ENCODE results near the gene KRT84.
"Not testable (repeated sequence)": the region's sequence is repeated elsewhere in the genome, so short reads cannot be mapped to it uniquely, and the experiment has no call there.

Gene KRT84

DNA sequence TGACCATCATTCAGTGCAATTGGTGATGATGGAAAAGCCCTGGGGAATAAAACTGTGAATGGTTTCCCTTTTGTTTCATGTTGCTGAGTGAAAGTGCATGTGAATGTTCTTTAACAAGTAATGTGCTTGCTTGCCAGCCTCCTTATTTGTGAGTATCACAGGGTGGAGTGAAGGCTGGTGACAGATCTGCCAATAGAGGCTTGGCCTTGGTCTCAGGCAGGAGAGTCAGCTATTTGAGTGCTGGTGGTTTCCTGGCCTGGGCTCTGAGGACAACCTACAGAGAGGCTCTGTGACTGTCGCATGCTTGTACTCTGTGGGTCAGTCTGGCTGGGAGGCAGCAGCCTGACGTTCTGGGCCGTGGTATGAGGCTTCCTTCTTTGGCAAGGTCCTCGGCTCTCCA, 38.9 kb downstream of the KRT84 start:
- no peak overlapping the region for H3K9ac ChIP-seq
- no peak overlapping the region for H3K4me2 ChIP-seq (ENCODE audit: low read length)
- H3K4me3 ChIP-seq (ENCODE audit: low read depth, low read length): no peak overlapping the region
- H3K27ac ChIP-seq: no peak overlapping the region
- no peaks in the 10 kb centered on the region for H3K27me3 ChIP-seq (ENCODE audit: control insufficient read depth, insufficient read depth, low read length)
- no peaks in the 10 kb centered on the region for H3K9me3 ChIP-seq (ENCODE audit: control insufficient read depth, low read length)
- no peaks in the 10 kb centered on the region for H3K36me3 ChIP-seq (ENCODE audit: control insufficient read depth, insufficient read depth, low read length)
- peaks cover 6% of the 10 kb centered on the region for H3K4me1 ChIP-seq
- no peak overlapping the region for H2AFZ ChIP-seq
- H3K79me2 ChIP-seq: no peaks in the 10 kb centered on the region
- TF ChIP-seq, protein P1, sequence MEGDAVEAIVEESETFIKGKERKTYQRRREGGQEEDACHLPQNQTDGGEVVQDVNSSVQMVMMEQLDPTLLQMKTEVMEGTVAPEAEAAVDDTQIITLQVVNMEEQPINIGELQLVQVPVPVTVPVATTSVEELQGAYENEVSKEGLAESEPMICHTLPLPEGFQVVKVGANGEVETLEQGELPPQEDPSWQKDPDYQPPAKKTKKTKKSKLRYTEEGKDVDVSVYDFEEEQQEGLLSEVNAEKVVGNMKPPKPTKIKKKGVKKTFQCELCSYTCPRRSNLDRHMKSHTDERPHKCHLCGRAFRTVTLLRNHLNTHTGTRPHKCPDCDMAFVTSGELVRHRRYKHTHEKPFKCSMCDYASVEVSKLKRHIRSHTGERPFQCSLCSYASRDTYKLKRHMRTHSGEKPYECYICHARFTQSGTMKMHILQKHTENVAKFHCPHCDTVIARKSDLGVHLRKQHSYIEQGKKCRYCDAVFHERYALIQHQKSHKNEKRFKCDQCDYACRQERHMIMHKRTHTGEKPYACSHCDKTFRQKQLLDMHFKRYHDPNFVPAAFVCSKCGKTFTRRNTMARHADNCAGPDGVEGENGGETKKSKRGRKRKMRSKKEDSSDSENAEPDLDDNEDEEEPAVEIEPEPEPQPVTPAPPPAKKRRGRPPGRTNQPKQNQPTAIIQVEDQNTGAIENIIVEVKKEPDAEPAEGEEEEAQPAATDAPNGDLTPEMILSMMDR (IDR thresholded peaks at IDR 0.05): no peak

DNA sequence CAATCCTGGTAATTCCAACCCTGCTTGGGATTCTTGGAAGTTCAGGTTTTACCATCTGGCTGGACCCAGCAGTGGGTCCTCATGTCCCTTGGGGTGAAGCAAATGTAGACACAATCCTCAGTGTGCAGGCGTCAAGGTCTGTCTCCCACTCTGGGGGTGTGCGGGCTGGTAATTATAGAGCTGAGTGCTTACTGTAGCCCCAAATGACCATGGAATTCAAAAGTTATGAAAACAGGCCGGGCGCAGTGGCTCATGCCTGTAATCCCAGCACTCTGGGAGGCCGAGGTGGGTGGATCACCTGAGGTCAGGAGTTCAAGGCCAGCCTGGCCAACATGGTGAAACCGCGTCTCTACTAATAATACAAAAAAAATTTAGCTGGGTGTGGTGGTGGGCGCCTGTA, 40.4 kb downstream of the KRT84 start:
- not testable (repeated sequence) for H3K9ac ChIP-seq; H3K4me3 ChIP-seq (ENCODE audit: low read depth, low read length); H3K4me1 ChIP-seq; H2AFZ ChIP-seq; H3K4me2 ChIP-seq (ENCODE audit: low read length); H3K27me3 ChIP-seq (ENCODE audit: control insufficient read depth, insufficient read depth, low read length); H3K27ac ChIP-seq; H3K79me2 ChIP-seq; H3K36me3 ChIP-seq (ENCODE audit: control insufficient read depth, insufficient read depth, low read length); H3K9me3 ChIP-seq (ENCODE audit: control insufficient read depth, low read length)

DNA sequence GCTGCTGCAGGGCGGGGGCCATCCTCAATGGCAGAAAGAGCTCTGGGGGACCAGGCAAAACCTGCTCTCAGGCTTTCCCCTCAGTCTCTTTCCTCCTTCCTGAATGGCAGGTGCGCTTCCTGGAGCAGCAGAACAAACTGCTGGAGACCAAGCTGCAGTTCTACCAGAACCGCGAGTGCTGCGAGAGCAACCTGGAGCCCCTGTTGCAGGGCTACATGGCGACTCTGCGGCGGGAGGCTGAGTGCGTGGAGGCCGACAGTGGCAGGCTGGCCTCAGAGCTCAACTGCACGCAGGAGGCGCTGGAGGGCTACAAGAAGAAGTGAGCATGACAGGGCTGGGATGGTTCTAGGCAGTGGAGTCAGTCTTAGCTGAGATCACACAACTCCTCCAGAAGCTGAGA, 41.3 kb downstream of the KRT84 start:
- H3K9ac ChIP-seq: no peak overlapping the region
- no peak overlapping the region for H3K4me2 ChIP-seq (ENCODE audit: low read length)
- H3K9me3 ChIP-seq (ENCODE audit: control insufficient read depth, low read length): no peaks in the 10 kb centered on the region
- no peak overlapping the region for H3K4me3 ChIP-seq (ENCODE audit: low read depth, low read length)
- no peak overlapping the region for H2AFZ ChIP-seq
- peaks cover 6% of the 10 kb centered on the region for H3K4me1 ChIP-seq
- no peaks in the 10 kb centered on the region for H3K27me3 ChIP-seq (ENCODE audit: control insufficient read depth, insufficient read depth, low read length)
- TF ChIP-seq, protein P1 (IDR thresholded peaks at IDR 0.05): no peak
- no peaks in the 10 kb centered on the region for H3K79me2 ChIP-seq
- no peak overlapping the region for H3K27ac ChIP-seq
- no peaks in the 10 kb centered on the region for H3K36me3 ChIP-seq (ENCODE audit: control insufficient read depth, insufficient read depth, low read length)

DNA sequence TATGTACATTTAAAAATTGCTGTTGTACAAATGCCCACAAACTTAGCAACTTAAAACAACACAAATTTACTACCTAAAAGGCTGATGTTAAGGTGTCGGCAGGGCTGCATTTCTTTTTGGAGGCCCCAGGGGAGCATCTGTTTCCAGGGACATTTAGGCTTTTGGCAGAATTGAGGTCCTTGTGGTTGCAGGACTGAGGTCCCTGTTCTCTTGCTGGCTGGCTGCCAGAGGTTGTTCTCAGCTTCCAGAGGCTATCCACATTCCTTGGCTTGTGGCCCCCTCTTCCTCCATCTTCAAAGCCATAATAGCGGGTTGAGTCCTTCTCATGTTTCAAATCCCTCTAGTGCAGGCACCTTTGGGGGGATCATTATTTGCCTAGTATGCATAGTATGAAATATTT, 41.9 kb downstream of the KRT84 start:
- TF ChIP-seq, protein P1 (IDR thresholded peaks at IDR 0.05): no peak
- no peaks in the 10 kb centered on the region for H3K79me2 ChIP-seq
- no peaks in the 10 kb centered on the region for H3K9me3 ChIP-seq (ENCODE audit: control insufficient read depth, low read length)
- no peak overlapping the region for H3K9ac ChIP-seq
- H3K36me3 ChIP-seq (ENCODE audit: control insufficient read depth, insufficient read depth, low read length): no peaks in the 10 kb centered on the region
- no peak overlapping the region for H3K4me2 ChIP-seq (ENCODE audit: low read length)
- no peak overlapping the region for H3K27ac ChIP-seq
- H3K27me3 ChIP-seq (ENCODE audit: control insufficient read depth, insufficient read depth, low read length): no peaks in the 10 kb centered on the region
- H2AFZ ChIP-seq: no peak overlapping the region
- peaks cover 6% of the 10 kb centered on the region for H3K4me1 ChIP-seq
- no peak overlapping the region for H3K4me3 ChIP-seq (ENCODE audit: low read depth, low read length)

DNA sequence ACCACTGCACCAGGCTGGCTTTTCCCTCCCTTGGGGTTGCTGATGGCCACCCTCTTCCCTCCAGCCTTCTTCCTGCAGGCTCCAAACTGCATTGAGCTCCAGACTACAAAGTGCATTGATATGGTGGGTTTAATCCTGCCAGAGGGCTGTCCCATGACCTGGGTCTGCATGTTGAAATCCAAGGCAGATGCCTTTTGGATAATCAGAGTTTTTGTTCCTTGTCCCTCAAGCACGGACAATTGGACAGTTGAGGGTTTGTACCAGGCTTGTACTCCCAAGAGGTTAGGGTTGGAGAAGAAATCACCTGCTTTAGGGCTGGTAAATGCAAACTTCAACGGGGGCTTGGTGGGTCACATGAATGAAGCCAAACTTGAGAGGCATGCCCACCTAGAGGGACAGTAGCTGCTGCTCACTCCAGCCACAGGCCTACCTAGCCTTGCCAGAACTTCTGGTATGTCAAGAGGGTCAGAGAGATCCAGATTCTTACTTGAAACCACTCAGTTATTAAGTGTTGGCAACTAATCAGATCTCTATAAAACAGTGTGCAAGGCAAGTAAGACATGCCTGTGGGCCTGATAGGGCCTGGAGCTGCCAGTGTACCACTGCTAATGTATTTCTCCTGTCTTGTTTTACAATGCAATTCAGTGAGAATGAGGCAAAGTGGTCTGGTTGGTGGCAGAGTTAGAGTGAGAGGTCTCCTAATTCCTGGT, 42.5 kb downstream of the KRT84 start:
- TF ChIP-seq, protein P1 (IDR thresholded peaks at IDR 0.05): no peak
- H3K27ac ChIP-seq: no peak overlapping the region
- H3K4me3 ChIP-seq (ENCODE audit: low read depth, low read length): no peak overlapping the region
- no peaks in the 10 kb centered on the region for H3K36me3 ChIP-seq (ENCODE audit: control insufficient read depth, insufficient read depth, low read length)
- no peaks in the 10 kb centered on the region for H3K79me2 ChIP-seq
- H3K4me1 ChIP-seq: peaks cover 6% of the 10 kb centered on the region
- no peak overlapping the region for H3K9ac ChIP-seq
- no peak overlapping the region for H2AFZ ChIP-seq
- no peaks in the 10 kb centered on the region for H3K27me3 ChIP-seq (ENCODE audit: control insufficient read depth, insufficient read depth, low read length)
- no peaks in the 10 kb centered on the region for H3K9me3 ChIP-seq (ENCODE audit: control insufficient read depth, low read length)
- no peak overlapping the region for H3K4me2 ChIP-seq (ENCODE audit: low read length)
